Stimulated activated naive CD4-positive, alpha-beta T cell treated with Interleukin-2 at 50 U/mL for 16 hours (primary cell): ENCODE results near the gene TMEM167B.

ENCODE experiments used
- DNase-seq: peaks from one replicate; lab custom pipeline; 2025; lab: John Stamatoyannopoulos, UW

Gene TMEM167B

DNA sequence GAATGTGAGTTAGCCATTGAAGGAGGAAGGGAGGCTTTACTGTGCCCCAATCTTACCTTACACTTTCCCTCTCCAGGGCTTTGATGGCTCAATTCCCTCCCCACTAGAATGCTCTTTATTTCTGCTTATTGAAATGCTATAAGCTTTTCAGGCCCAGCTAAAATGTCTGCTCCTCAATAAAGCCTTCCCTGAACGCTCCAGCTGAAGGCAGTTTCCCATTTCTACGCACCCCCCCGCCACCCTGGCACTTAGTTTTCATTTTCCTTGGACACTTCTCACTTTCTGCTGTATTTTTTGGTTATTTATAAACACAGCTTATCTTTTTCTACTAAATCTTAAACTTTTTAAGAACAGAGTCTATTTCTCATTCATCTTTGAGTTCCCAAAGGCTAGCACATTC, 7.1 kb upstream of the TMEM167B start:
- DNase-seq, result no peak

DNA sequence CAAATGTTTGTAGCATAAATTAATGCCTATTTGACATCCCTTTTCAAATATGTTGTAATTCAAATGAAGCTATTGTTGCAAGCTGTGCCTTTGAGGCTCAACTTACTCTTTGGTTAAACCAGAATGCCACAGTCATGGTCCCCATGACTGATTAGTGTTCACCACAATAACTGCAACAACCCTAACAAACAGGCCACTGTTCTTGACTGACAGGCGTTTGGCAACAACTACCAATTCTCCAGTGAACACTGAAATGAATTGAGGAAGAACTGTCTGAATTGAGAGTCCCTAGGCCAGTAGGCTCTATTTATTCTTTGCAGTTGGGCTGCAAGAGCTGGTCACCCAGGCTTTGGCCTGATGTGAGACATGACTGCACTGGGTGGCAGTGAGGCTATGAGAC, 6.6 kb upstream of the TMEM167B start:
- DNase-seq, result no peak

DNA sequence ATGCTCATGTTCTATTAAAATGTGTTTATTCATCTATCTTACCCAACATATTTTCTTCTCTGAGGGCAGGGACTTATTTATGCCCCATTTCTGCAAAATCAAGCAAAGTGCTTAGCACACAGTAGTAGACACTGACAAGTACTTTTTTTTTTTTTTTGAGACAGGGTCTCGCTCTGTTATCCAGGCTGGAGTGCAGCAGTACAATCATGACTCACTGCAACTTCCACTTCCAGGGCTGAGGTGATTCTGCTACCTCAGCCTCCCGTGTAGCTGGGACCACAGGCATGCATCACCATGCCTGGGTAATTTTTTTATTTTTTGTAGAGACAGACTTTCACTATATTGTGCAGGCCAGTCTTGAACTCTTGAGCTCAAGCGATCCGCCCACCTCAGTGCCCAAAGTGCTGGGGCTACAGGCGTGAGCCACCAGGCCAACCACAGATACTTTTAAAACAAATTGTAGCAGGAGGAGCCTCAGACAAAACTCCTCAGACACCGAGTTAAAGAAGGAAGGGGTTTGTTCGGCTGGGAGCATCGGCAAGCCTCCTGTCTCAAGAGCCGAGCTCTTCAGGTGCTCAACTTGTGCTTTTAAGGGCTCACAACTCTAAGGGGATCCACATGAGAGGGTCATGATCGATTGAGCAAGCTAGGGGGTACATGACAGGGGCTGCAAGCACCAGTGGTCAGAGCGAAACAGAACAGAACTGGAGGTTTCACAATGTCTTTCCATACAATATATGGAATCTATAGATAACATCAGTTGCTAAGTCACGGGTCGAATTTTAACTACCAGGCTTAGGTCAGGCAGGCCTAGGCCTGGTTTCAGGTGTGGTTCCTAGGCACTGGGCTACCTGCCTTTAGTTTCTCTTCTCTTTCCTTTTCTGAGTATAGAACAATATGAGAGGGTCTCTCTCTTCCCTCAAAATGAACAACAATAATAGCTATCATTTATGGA, 5.7 kb upstream of the TMEM167B start:
- DNase-seq, result no peak

DNA sequence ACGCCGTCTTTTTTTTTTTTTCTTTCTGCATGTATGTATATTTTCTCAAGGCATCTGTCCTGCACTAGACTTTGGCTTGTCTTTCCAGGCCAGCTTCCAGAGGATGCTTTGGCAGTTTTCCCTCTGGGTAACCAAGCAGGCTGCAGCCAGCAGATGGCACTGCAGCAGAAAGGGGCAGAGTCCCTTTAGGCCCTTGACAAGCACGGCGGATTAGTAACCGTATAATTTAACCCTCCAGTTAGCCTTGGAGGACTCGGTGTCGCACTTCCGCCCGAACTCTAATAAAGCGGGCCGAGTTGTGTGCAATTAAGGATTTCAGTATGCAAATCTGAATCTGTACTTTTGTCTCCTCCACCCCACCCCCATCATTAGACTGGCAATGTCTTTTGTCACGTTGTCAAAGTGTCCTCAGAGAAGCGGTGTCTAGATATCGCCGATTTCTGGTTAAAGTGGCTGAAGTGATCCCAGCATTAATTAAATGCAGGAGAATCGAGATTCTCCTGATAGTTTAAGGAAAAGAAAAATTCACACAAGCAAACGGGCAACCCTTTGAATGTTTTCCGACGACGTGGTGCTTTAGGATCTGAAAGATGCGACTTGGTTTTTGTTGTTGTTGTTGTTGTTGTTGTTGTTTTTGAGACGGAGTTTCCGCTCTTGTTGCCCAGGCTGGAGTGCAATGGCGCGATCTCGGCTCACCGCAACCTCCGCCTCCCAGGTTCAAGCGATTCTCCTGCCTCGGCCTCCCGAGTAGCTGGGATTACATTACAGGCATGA, 1.1 kb upstream of the TMEM167B start:
- DNase-seq, result peak; percentile 19

DNA sequence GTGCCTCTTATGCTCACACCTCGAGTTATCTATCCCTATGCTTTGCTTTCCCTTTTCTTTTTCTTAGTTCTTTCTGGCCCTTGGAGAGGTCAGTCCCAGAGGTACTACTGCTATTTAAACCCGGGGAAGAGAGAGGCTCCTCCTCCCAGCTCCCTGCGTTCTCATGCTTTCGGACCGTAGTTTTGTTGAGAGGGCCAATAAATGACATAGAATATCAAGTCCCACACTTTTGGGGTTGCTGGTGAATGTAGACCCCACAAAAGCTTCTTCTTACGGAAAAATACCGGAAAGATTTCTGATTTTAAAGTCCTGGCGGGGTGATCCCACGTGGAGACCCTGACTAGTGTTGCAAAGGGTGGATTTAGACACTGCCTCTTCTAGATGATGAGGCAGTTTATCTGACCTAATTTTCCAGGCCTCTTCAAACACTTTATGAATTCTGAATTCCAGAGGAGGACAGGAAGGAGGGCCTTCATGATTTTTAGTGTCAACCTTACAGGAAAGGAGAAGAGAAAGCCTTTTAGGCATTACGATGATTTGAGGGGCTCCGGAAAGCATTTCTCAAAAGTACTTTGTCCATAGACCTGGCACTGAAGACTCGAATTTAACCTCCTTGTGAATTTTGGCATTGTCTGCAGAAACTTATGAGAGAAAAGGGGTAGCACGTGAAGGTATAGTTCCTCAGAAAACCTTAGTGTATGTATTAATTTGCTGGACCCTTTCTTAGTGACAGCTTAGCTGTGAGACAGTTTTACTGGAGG, 694 bp downstream of the TMEM167B start:
- no peak for DNase-seq

DNA sequence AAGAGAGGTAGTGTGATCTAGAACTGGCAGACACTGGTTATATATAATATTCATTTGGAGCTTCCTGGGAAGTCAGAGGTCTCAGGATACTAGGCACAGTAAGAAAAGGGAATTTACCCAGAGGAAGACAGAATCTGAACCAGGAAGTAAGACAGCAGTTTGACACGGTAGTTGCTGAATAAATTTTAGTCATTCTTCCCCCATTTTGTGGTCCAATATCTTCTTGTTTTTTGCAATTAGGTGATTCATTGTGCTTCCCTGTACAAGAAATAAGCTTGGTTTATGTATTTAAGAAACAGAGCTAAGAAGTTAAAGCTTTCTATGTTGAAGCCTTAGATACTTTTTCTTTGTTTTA, 1.3 kb downstream of the TMEM167B start:
- DNase-seq, result no peak

DNA sequence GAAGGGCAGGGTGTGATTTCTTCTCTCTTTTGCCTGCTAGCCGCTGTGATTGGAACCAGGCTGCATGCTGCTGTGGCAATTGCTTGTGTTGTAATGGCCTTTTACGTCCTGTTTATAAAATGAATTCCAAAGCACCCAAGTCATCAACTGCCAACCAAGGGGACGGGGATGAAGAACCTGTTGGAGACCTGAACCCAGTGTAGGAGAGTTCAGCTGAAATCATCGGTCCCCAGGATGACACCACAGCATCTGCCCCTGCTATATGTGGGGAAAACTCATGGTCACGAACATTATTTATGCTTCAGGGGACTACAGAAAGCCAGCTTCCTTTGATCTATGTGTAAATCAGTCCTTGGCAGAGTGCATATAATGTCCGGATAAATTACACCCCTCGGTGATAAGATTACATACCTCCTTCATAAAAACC, 3.8 kb downstream of the TMEM167B start:
- no peak for DNase-seq

DNA sequence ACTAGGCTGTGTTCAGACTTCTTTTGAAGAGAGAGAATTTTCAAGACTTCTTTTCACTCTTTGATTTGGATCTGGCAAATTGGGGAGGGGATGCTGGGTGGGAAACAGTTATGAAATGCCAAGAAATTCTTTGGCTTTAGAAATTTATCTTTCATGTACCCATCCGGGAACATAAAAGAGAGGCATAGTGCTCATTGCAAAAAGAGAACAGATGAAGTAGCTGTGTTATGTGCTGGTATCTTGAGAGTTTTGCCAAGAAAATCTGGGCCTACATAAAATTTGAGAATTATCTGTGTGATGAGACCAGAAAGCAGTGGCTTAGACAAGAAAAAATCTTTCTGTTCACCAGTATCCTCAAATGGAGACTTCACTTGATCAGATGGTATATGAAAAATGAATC, 4.3 kb downstream of the TMEM167B start:
- DNase-seq, result no peak

DNA sequence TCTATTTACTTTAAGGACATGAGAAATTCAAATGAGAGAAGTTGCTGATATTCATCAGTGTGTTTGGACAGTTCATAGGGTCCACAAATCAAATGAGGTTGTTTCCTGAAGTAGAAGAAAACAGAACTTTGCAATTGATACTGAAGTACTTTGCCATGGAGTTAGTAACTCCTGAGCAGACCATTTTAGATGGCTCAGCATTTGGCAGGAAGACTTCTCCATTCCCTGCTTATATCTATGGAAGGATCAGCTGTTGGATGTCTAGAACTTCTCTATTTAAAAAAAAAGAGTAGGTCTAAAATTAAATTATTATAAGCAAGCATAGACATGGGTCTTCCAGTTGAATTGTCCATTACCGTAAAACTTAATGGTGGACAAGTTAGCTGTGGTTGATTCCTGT, 5.1 kb downstream of the TMEM167B start:
- DNase-seq, result no peak

DNA sequence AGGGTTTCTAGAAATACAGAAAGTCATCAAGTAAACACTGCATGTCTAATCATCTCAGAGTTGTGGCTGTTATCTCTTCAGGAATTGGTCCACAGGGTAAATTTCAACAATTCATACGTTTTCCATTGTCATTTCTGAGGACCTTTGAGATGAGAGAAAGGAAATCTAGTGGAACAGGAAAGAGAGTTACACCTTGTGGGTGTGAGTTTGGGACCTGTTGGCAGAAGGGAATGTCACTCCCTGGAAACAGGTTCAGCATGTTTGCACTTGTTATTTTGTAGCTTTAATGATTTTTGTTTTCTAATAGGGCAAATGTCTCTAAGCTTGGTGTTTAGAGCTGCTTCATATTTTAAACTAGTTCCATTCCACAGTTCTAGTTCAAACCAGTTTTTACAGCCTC, 5.6 kb downstream of the TMEM167B start:
- DNase-seq, result no peak

DNA sequence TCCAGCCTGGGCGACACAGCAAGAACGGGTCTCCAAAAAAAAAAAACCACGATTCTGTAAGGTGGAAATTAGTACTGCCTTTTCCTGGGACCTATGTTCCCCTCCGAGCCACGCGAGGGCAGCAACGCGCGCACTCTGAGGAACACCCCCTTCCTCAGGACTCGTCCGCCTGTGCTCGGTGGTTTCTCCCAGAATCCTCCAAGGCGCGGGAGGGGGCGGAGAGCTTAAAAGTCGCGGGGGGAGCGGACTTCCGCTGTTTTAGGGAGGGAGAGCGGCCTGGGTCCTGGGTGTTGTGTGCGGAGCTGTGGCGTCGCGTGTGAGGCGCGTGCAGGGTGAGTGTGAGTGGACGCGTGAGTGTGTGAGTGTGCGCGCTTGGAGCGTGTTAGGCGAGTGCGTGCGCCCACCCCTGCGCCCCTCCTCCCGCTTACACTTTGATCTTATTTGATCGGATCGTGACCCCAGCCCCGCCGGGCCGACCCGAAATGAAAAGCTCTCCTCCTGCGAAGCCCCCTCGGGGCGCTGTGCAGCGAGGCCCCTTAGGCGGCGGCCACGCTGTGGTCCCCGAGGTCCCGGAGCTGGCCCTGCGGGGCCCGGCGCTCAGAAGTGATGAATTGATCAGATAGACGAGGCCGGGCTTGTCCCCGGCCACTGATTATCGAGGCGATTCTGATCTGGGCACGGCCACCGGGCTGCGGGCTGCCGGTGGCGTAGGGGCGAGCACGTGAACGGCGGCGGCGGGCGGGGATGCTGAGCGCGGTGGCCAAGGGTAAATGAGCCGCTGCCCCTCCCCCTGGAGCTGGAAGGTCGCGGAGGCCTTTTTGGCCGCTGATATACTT, 9.6 kb downstream of the TMEM167B start:
- DNase-seq, result peak; percentile 97

DNA sequence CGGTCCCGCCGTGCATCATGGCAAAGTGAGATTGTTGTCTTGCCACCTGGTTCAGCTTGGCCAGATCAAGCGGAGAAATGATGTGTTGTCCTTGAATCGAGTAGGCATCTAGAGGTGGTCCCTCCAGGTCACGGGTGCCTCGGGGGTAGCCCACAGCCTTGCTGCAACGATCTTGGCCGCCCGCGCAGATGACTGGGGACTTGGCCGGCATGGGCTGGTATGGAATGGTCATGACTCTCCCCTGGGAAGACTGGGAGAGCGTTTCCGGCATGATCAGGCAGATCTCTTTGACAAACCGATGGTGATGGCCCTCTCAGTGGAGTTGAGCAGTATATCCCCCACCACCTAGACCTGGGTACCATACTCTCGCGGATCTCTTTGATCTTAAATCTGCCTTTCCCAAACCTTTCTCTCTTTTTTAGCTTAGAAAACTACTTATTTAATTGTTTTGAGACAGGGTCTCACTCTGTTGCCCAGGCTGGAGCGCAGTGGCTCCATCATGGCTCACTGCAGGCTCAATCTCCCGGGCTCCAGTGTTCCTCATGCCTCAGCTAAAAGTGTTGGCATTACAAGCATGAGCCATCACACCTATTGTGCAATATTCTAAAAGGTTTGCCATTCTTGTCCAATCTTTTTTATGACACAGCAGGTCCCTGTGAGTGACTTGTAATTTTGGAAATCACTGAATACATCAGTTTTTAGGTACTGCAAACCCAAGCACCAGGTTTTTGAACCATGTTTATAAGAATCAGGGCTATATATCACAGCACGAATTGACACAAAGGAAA, 14.0 kb downstream of the TMEM167B start:
- no peak for DNase-seq

DNA sequence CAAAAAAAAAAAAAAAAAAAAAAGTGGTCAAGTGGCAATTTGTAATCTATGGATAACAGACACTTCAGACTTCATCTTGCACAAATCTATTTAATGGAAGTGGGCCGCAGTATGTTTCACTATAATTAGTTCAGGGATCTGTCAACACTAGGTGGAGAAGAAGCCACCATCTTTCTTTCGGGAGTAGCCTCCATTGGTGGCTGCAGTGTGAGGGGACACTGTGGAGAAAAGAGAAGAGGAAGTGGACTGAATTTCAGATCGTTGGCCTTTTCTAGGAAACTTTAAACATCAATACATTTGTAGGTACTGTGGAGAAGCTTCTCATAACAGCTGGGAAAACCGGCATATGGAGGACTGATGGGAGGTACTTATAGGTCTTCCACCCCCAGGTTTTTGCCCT, 15.3 kb downstream of the TMEM167B start:
- DNase-seq, result no peak

DNA sequence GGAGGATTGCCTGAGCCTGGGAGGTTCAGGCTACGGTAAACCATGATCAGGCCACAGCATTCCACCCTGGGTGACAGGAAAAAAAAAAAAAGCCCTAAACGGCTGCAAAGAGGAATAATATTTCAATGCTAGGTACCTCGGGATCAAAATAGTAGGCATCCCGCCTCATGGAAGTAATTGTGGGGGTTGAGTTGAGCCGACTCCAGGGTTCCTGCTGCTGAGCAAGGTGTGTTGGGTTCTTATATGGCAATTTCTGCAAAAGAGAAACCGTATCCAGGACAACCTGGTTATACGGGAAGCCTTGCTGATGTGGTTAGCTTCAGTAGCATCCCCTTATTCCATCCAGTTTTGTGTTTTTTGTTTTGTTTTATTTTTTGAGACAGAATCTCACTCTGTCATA, 17.2 kb downstream of the TMEM167B start:
- no peak for DNase-seq

DNA sequence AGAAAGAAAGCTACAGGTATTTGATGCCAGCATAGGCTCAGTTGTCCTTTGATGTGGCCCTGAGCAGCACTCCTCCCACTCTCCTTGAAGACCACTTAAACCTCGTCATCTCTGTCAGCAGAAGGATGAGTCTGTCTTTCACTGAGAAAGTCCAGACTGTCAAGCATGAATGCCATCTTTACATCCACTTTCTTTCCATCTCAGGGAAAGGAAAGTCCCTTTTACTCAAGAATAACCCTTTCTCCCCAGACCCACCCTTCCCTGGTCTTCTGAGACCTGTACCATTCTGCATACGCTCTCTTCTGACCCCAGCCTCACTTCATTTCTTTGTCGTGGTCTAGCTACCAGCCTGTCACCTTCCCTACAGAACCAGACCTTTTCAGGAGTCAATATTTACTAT, 19.3 kb downstream of the TMEM167B start:
- no peak for DNase-seq

DNA sequence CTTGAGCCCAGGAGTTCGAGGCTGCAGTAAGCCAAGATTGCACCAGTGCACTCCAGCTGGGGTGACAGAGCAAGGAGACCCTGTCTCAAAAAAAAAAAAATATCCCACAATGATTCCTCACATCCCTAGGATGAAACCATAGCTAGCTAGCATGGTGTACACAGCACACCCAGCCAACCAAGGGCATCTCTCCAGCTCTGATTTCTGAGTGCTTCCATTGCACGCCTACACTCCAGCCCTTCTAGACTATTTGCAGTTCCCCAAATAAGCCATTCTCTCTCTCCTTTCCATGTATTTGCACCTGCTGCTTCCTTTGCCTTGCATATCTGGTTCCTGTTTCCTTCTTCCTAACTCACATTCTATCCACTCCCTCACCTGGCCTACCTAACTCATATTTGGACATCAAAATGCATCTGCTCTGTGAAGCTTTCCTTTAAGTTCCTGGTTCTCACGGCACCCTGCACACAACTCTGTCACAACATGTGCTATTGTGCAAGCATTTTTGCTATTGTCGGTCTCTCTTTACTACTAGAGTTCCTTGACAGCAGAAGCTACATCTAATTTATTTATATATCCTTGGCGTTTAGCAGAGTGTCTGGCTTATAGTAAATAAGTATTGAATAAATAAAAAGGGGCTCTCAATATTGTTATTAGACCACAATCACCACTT, 21.0 kb downstream of the TMEM167B start:
- no peak for DNase-seq

DNA sequence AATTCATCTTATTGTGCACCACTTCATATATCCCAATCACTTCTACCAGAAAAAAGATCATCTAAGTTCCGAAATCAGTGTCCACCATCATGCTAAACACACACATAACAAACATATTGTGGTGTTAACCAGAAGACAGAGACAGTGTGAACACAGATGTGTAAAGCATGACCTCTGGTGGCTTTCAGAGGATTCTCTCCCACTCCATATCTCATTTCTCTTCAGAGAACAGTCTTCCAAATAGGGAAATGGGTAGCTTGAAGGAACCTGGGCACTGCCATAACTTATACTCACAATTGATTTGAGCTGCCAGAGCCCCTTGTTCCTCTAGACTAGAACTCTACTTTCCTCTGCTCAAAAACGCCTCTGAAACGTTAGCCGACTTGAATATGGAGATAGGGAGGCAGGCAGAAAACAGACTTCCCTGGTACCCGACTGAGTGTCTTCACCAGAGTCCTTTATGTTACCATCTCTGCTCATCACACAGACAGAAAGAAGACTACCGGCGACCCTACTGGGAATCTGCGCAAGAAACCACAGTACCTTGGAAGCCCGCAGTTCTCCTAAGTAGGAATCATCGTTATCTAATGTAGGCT, 21.6 kb downstream of the TMEM167B start:
- no peak for DNase-seq

DNA sequence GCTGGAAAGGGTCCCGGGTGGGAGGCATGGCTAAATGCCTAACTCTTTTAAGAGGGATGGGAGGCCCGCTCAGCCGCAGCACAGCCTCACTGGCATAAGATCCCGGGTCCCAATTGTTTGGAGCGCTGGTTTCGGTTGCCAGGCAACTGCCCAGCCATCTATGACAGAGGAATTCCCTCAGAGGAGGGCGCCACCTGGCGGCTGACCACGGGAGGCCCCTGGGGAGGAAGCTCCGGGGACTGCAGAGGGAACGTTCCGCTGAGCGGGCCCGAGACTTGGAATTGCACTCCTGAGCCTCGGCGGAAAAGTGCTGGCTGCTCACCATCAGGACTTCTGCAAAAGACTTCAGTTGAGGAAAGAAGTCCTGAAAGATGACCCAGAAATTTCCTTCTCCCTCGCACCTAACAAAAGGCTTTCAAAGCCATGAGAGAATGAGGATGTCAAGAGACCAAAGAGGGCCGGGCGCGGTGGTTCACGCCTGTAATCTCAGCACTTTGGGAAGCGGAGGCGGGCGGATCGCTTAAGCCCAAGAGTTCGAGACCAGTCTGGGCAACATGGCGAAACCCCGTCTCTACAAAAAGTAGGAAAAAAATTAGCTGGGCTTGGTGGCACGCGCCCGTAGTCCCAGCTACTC, 22.2 kb downstream of the TMEM167B start:
- DNase-seq, result peak; percentile 85

DNA sequence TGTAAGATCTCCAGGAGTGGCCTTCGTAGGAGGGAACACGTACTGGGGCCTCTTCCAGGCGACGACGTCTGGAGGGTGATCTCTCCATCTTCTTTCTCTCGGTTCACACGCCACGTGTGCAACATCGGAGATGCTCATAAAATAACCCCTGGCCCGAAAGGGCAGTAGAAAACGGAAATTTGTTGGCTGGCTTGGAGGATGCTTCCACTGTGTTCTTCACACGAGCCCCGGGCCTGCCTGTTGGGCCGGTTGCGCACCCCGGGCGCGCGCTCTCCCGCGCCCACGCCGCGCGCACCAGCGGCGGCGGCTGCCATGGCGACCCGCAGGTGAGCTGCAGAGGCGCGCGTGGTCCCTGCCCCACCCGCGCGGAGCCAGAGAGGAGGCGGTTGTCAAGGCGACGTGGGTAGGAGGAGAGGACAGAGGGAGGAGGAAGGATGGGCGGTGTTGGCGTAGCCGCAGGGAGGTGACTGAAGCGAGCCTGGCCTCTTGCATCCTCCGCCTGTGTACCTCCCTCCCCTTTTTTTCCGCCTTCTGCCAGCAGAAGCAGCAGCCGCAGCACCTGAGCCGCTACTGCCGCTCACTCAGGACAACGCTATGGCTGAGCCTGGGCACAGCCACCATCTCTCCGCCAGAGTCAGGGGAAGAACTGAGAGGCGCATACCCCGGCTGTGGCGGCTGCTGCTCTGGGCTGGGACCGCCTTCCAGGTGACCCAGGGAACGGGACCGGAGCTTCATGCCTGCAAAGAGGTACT, 23.2 kb downstream of the TMEM167B start, which contains the start of gene ELAPOR1:
Gene ELAPOR1, plus strand, starts transcription at position 526 of the 752 bp plus-strand sequence. Its CDS starts 69 bp downstream, at position 595.
- DNase-seq, result peak; percentile 89
